Endodermal cell (in vitro differentiated cells): ENCODE data around the gene RBM4B. TPM values are rescaled to one million over a fixed set of nuclear protein-coding genes. Genes with fewer than 3 reads are reported as not detected.

Experiments
- DNase-seq: peaks from one replicate; pipeline ENCODE4 v3.0.0-alpha.2; 2017
- H3K27ac ChIP-seq: 2 replicates; pipeline ENCODE4 v1.5.1; 2013; ENCODE audit warnings: mild to moderate bottlenecking, low read depth, low read length, moderate library complexity
- H3K27me3 ChIP-seq: 2 replicates; pipeline ENCODE4 v1.6.1; 2013; ENCODE audit warnings: mild to moderate bottlenecking, low read length, moderate library complexity; ENCODE audit not compliant: insufficient read depth, control insufficient read depth, poor library complexity, severe bottlenecking
- H3K36me3 ChIP-seq: 2 replicates; pipeline ENCODE4 v1.7.0; 2013; ENCODE audit warnings: mild to moderate bottlenecking, low read length, moderate library complexity; ENCODE audit not compliant: control insufficient read depth, insufficient read depth
- H3K4me1 ChIP-seq: one replicate; pipeline ENCODE4 v1.7.0; 2013; ENCODE audit warnings: low read length; ENCODE audit not compliant: control insufficient read depth, insufficient read depth
- H3K4me3 ChIP-seq: 2 replicates; pipeline ENCODE4 v1.5.1; 2013; ENCODE audit warnings: mild to moderate bottlenecking, low read length, moderate library complexity
- H3K9ac ChIP-seq: 2 replicates; pipeline ENCODE4 v1.6.1; 2013; ENCODE audit warnings: mild to moderate bottlenecking, low read length, moderate library complexity; ENCODE audit not compliant: poor library complexity, severe bottlenecking; ENCODE audit errors: extremely low read depth
- H3K9me3 ChIP-seq: 2 replicates; pipeline ENCODE4 v1.6.1; 2013; ENCODE audit warnings: mild to moderate bottlenecking, low read length, moderate library complexity; ENCODE audit not compliant: control insufficient read depth
- H3K27ac Mint-ChIP-seq: 2 replicates; pipeline ENCODE4 v1.8.0; 2020; ENCODE audit warnings: mixed read lengths
- H3K27me3 Mint-ChIP-seq: 2 replicates; pipeline ENCODE4 v1.8.0; 2021; ENCODE audit warnings: mild to moderate bottlenecking, mixed read lengths; ENCODE audit not compliant: insufficient read depth
- H3K36me3 Mint-ChIP-seq: 2 replicates; pipeline ENCODE4 v1.8.0; 2020; ENCODE audit warnings: low read depth, mixed read lengths
- H3K4me1 Mint-ChIP-seq: 2 replicates; pipeline ENCODE4 v1.8.0; 2020; ENCODE audit warnings: mixed read lengths
- H3K4me3 Mint-ChIP-seq: 2 replicates; pipeline ENCODE4 v1.8.0; 2020; ENCODE audit warnings: mild to moderate bottlenecking, moderate library complexity, mixed read lengths
- H3K9me3 Mint-ChIP-seq: 2 replicates; pipeline ENCODE4 v1.8.0; 2020; ENCODE audit warnings: mild to moderate bottlenecking, mixed read lengths
- CTCF ChIP-seq: fragments of 200-600 bp; sonication (generic); conservative IDR thresholded peaks from 2 replicates; pipeline ENCODE4 v1.5.0; 2021; ENCODE audit warnings: antibody characterized with exemption, mild to moderate bottlenecking
- WGBS, 2 experiments: methylation state at CpG; one replicate each; pipeline versions ENCODE4 v1.1.5 to v1.1.7; 2013; ENCODE audit warnings: missing lambda C conversion rate in 2 of 2, mixed read lengths in 1 of 2; ENCODE audit not compliant: insufficient coverage in 1 of 2, insufficient read length in 1 of 2; 5-methylcytosine and 5-hydroxymethylcytosine counted together
- total RNA-seq, 2 donors: library from RNA; stranded (reverse); fragmentation: NEBNext Ultra II Directional in 1 of 2; extraction: Animal tissue kit (Norgen Biotek cat#: 25700) in 1 of 2; gene quantifications; 2 replicates in 1 of 2; 3 replicates in 1 of 2; pipeline ENCODE4 v1.2.1, GENCODE V29; 2021

RBM4B gene
- total RNA-seq, 2 donors from 2014 or later: 23.3 to 28.5 TPM

GRCh38 chr11:66676931-66677598 lies 622 bp downstream of the RBM4B start:
- Mint-ChIP-seq H3K27me3 (no peaks in the 10 kb centered on the region), H3K4me3 (peak overlapping the region; percentile 88), H3K9me3 (no peaks in the 10 kb centered on the region), H3K27ac (peak overlapping the region; percentile 99), H3K36me3 (peaks cover 21% of the 10 kb centered on the region), H3K4me1 (peaks cover 29% of the 10 kb centered on the region)
- no peak for DNase-seq
- Histone ChIP-seq H3K36me3 (peaks cover 26% of the 10 kb centered on the region), H3K9ac (peak overlapping the region; percentile 77), H3K9me3 (no peaks in the 10 kb centered on the region), H3K4me3 (peak overlapping the region; percentile 97), H3K4me1 (no peaks in the 10 kb centered on the region), H3K27me3 (no peaks in the 10 kb centered on the region), H3K27ac (peak overlapping the region; percentile 99)
- no peak for TF ChIP-seq CTCF
- WGBS, 2 experiments: 26 to 29% methylated on average over 9 to 25 of the region's 27 CpGs

GRCh38 chr11:66676282-66676919 lies 1.3 kb downstream of the RBM4B start:
- 91 to 96% methylated on average over 9 to 16 of the region's 16 CpGs for WGBS, 2 experiments
- H3K27me3 ChIP-seq: no peaks in the 10 kb centered on the region
- no peak overlapping the region for H3K27ac ChIP-seq
- no peak overlapping the region for H3K9ac ChIP-seq
- Mint-ChIP-seq H3K27ac (peak overlapping the region; percentile 50), H3K9me3 (no peaks in the 10 kb centered on the region), H3K4me1 (peaks cover 29% of the 10 kb centered on the region), H3K4me3 (peak overlapping the region; percentile 88), H3K36me3 (peaks cover 21% of the 10 kb centered on the region), H3K27me3 (no peaks in the 10 kb centered on the region)
- peak overlapping the region; percentile 97 for H3K4me3 ChIP-seq
- no peak for TF ChIP-seq CTCF
- H3K36me3 ChIP-seq: peaks cover 26% of the 10 kb centered on the region
- no peaks in the 10 kb centered on the region for H3K9me3 ChIP-seq
- H3K4me1 ChIP-seq: no peaks in the 10 kb centered on the region
- no peak for DNase-seq

- no peak overlapping the region for H3K27ac Mint-ChIP-seq
- peaks cover 24% of the 10 kb centered on the region for H3K36me3 Mint-ChIP-seq
- no peaks in the 10 kb centered on the region for H3K4me1 ChIP-seq
- no peaks in the 10 kb centered on the region for H3K27me3 Mint-ChIP-seq
- no peaks in the 10 kb centered on the region for H3K9me3 Mint-ChIP-seq
- H3K4me3 ChIP-seq: peak overlapping the region; percentile 97
- no peak overlapping the region for H3K9ac ChIP-seq
- H3K27me3 ChIP-seq: no peaks in the 10 kb centered on the region
- peaks cover 35% of the 10 kb centered on the region for H3K4me1 Mint-ChIP-seq
- no peak for DNase-seq
- H3K9me3 ChIP-seq: no peaks in the 10 kb centered on the region
- 95 to 100% methylated on average over 1 of the region's 2 CpGs for WGBS, 2 experiments
- peaks cover 31% of the 10 kb centered on the region for H3K36me3 ChIP-seq
- TF ChIP-seq CTCF: no peak
- no peak overlapping the region for H3K4me3 Mint-ChIP-seq
- H3K27ac ChIP-seq: no peak overlapping the region
Observed at GRCh38 chr11:66674964-66675602, 2.6 kb downstream of the RBM4B start.
